Raji (cell line): ENCODE measurements around the gene SYT6.

Experiments used
- POLR2A ChIP-seq: IDR thresholded peaks from 2 replicates; pipeline ENCODE4 v1.6.1; 2011; ENCODE audit warnings: low read depth, low read length, control low read depth; ENCODE audit not compliant: insufficient read depth

Gene SYT6

DNA sequence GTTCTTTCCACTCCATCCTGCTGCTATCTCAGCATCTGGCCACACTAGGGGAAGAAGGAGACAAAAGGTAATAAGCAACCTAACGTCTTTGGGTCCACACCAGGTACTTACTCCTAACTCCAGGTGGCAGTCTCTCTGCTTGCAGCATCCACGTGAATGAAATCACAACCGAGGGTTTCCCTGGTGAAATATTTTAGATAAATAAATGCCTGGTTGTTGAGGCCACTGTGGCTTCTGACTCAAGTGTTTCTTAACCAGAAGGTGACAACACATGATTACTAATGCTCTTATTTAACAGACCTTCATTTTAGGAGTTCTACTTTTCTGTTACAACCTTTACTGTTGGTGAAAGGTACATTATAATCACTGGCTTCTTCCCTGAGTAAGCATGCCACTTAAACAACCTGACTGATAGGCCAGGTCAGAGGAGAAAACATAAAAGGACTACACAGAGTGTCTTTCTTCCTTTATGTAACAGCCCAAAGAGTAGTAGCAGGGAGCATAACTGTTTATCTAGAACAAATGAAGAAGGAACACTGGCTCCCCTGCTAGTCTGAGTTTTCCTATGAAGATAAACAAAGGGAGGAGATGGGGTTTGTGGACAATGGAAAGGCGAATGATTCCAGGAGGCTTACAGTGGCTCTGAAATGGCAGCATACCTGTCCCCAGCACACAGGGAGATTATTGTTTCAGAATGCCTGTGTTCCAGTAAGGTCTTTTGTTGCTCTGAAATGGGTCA is 59.9 kb downstream of the SYT6 start:
- TF ChIP-seq POLR2A = no peak

DNA sequence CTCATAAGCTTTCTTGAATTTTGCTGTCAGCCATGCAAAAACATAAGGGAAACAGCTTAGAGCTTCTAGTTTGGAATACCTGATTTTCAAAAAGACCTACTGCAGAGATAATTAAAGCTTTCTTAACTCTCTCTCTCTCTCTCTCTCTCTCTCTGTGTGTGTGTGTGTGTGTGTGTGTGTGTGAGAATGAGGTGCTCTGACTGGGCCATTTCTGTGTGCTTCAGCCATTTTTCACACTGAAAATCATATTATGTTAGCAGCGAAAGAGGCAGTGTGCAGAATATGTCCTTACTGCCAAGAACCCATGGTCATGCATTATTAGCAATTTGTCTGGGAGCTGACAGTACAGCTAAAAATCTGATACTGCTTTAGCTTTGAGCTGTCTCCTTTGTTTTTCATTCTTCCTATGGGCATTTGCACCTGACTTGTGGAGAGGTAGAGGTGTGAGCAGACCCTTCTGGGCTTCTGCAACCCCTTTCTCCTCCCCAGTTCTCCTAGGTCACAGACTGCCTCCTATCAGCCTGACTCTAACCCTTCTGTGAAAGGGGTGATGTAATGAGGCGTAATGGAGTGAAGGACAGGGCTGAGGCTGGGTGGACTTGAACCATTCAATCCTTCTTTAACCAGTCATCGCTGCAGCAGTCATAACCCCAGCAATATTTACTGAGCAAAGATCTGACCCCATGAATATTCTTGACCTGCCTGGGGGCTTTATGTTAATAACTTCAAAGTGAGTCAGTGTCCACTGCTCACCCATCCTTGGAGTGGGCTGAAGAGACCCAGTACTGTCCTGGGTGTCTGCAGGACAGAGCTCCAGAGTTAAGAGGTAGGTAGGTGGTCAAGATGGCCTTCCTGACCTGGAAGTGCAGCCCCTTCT is 61.2 kb downstream of the SYT6 start:
- TF ChIP-seq POLR2A = no peak

GRCh38 chr1:114091711-114092110 is 62.0 kb downstream of the SYT6 start:
- TF ChIP-seq POLR2A = no peak

- no peak for TF ChIP-seq POLR2A
These were observed 62.7 kb downstream of the SYT6 start for GRCh38 chr1:114090738-114091505.

DNA sequence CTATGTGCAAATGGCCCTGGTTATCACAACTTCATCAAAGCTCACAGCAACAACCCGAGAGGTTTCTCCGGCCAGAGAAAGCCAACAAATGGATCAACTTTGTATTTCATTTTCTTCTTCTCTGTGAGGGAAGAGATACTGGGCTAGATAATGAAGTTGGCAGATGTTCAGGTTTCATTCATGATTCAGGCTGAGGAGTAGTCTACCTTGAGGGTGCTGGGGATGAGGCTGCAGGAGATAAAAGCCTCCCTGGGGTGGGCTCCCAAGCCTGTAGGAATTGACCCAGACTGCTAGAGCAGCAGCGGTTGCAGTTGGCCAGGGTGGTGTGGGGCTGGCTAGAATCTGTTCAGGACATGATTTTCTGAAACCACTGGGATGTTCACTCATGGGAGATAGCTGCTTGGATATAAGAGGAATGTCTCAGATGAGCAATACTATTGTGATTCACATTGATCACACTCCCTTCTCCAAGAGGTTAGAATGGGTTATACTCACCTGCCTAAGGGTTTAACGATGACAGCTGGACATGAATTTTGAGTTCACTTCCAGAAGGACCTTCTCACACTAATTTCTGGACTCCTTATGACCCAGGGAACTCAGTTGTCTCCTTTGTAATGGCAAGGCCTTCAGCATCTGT is 64.0 kb downstream of the SYT6 start:
- TF ChIP-seq POLR2A = no peak

DNA sequence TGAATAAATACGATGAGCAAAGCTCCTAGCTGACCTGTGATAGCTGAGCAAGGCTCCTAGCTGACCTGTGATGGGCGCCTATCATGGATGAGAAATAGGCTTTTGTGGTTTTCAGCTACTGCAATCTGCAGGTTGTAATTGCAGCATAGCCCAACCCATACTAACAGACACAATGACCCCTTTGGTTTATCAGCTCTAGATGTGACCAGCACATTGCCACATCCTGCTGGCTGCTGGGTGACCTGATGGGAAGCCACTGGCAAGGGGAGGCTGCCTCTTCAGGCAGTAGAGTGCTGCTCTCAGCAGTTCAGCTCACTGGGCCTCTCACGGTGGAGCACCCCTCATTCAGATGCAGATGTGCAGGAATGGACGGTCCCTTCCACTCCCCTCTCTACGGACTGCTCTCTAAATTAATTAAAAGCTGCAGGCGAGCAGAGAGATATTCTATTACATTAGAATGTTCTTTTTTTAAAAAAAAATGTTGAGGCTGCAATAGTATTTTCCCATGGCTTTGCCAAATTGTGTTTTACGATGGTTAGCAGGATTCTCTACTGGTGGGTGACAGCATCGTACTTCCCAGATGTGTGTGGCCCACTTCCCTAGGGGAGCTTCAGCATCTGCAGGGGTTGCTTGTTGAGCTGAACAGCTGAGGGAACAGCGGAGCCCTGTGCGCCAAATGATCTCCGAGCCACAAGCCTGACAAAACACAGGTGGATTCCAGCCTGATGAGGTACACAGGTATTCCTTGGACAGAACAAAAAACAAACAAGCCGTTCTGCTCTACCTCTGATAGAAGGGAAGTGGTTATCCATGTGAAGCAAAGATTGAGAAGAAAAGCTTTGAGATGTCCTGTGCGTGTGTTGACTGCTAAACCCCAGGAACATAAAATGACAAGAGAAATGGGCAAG is 65.0 kb downstream of the SYT6 start:
- no peak for TF ChIP-seq POLR2A

GRCh38 chr1:114087495-114087894 is 66.2 kb downstream of the SYT6 start:
- TF ChIP-seq POLR2A = no peak

- no peak for TF ChIP-seq POLR2A
These were observed 66.9 kb downstream of the SYT6 start for GRCh38 chr1:114086601-114087368.

DNA sequence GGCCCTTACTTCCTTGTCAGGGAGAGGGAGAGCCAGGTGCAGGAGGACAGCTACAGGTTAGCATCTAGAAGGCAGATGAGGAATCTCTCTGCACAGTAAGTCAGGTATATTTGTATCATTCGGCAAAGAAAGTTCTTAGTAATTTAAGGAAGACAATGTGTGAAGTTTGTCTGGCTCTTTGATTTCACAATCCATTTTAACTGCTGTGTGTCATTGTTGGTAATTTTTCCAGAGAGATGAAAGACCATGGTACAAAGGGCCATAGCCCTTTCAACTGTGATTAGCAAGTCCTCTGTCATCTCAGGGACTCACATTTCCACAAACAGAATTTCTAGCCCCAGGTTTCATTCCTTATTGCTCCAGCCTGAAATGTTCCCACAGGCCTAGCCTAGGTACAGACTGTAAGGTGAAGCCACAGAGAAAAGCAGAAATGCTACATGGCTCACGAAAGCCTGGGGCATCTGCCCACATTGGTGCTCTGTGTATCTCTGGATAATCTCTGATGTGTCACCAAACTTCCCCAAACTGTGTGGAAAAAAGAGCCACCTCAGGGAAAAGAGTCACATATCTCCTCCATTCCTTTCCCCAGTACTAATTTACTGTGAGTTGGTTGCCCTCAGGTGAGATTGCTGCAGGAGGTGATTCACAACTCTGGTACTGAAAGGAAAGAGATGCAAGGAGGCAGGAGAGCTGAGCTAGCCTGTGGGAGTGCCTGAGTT is 70.6 kb downstream of the SYT6 start:
- TF ChIP-seq POLR2A = no peak

GRCh38 chr1:114082304-114082630 is 71.4 kb downstream of the SYT6 start:
- TF ChIP-seq POLR2A = no peak

GRCh38 chr1:114081437-114082303 is 72.0 kb downstream of the SYT6 start:
- TF ChIP-seq POLR2A = no peak
